ENCODE results near the gene PRKAA2. TPM values are rescaled to one million over a fixed set of nuclear protein-coding genes. Genes with fewer than 3 reads are reported as not detected.
"Not testable (repeated sequence)": the region's sequence is repeated elsewhere in the genome, so short reads cannot be mapped to it uniquely, and the experiment has no call there.

Gene PRKAA2
- total RNA-seq (1 to 10 TPM; 1.9 to 4.1 (median 2.2) TPM), polyA plus RNA-seq (1 to 10 TPM; 1.2 to 1.5 TPM)

- H3K4me3 ChIP-seq = peak within 1 kb of the TSS; percentile 45 to 79 (median 57)
- peaks cover 5 to 10% (median 9%) of the 10 kb centered on the region in 3 donors for H3K4me1 ChIP-seq
- no peak for TF ChIP-seq CTCF (IDR thresholded peaks at IDR 0.05)
- no peaks in the 10 kb centered on the region for H3K9me3 ChIP-seq
- no peaks in the 10 kb centered on the region for H3K27me3 ChIP-seq
- intact Hi-C loops (cut with DNase I) = no loop called here
- H3K27ac ChIP-seq = peak within 1 kb of the TSS in 3 of 4 donors; percentile 23 to 61 (median 45)
- 0 to 1% methylated on average over 59 to 103 of the region's 103 CpGs for WGBS, 2 donors
- peak; percentile 48 to 86 (median 57) for DNase-seq
- peak; percentile 81 to 91 (median 84) for ATAC-seq
- no peak for FAIRE-seq
- no peaks in the 10 kb centered on the region for H3K36me3 ChIP-seq
Measured at GRCh38 chr1:56644919-56645676, at the start of gene PRKAA2. TSS of gene PRKAA2 (plus strand) at chr1:56645314. CDS start at chr1:56645388, 74 bp downstream.

GRCh38 chr1:56595397-56596191 is 49.5 kb upstream of the PRKAA2 start:
- FAIRE-seq; H3K4me1 ChIP-seq; H3K27ac ChIP-seq; H3K4me3 ChIP-seq; H3K27me3 ChIP-seq; H3K36me3 ChIP-seq; intact Hi-C loops (cut with DNase I); DNase-seq; ATAC-seq; H3K9me3 ChIP-seq: not testable (repeated sequence)
- WGBS, 2 donors = 90 to 93% methylated on average over 5 of the region's 5 CpGs

GRCh38 chr1:56610097-56610496 is 35.0 kb upstream of the PRKAA2 start:
- H3K4me3 ChIP-seq; intact Hi-C loops (cut with DNase I); H3K27me3 ChIP-seq; DNase-seq; H3K36me3 ChIP-seq; FAIRE-seq; H3K4me1 ChIP-seq; H3K27ac ChIP-seq; H3K9me3 ChIP-seq; ATAC-seq: not testable (repeated sequence)
- WGBS, 2 donors = 15 to 32% methylated on average over 2 of the region's 2 CpGs

- not testable (repeated sequence) for FAIRE-seq
Measured at GRCh38 chr1:56610770-56611169, 34.3 kb upstream of the PRKAA2 start.

GRCh38 chr1:56617141-56617540 is 28.0 kb upstream of the PRKAA2 start:
- H3K27me3 ChIP-seq = no peaks in the 10 kb centered on the region
- no peaks in the 10 kb centered on the region for H3K36me3 ChIP-seq
- H3K9me3 ChIP-seq = no peaks in the 10 kb centered on the region
- WGBS, 2 donors = 78 to 81% methylated on average over 2 of the region's 2 CpGs
- H3K27ac ChIP-seq = no peak overlapping the region
- intact Hi-C loops (cut with DNase I) = no loop called here
- no peak overlapping the region for H3K4me3 ChIP-seq
- TF ChIP-seq CTCF (IDR thresholded peaks at IDR 0.05) = no peak
- DNase-seq = no peak
- no peak for FAIRE-seq
- ATAC-seq = no peak
- H3K4me1 ChIP-seq = no peaks in the 10 kb centered on the region

More at GRCh38 chr1:56610770-56611169, 34.3 kb upstream of the PRKAA2 start:
- H3K4me3 ChIP-seq; H3K4me1 ChIP-seq; H3K36me3 ChIP-seq; H3K27ac ChIP-seq; DNase-seq; ATAC-seq; H3K9me3 ChIP-seq; intact Hi-C loops (cut with DNase I); H3K27me3 ChIP-seq: not testable (repeated sequence)
- WGBS, 2 donors = 73 to 87% methylated on average over 6 of the region's 6 CpGs

- no peaks in the 10 kb centered on the region for H3K4me1 ChIP-seq
- DNase-seq (no peak), FAIRE-seq (no peak), ATAC-seq (no peak)
- no peak for TF ChIP-seq CTCF (IDR thresholded peaks at IDR 0.05)
- H3K36me3 ChIP-seq = no peaks in the 10 kb centered on the region
- no peaks in the 10 kb centered on the region for H3K27me3 ChIP-seq
- intact Hi-C loops (cut with DNase I) = no loop called here
- H3K4me3 ChIP-seq = no peak overlapping the region
- 48 to 69% methylated on average over 5 of the region's 5 CpGs for WGBS, 2 donors
- H3K27ac ChIP-seq = no peak overlapping the region
- H3K9me3 ChIP-seq = no peaks in the 10 kb centered on the region
Measured at GRCh38 chr1:56625819-56626440, 19.2 kb upstream of the PRKAA2 start.
